Measurements from ENCODE around the gene RAP2A.

- no peak for TF ChIP-seq CTCF (conservative IDR thresholded peaks at IDR 0.05 in 1 of 2, IDR thresholded peaks at IDR 0.05 in 1 of 2; ENCODE audit: low read depth in 1 of 2, low read length in 2 of 2)
- TF ChIP-seq EZH2 (IDR thresholded peaks at IDR 0.05; ENCODE audit: low read length, missing control alignments) = no peak
These were observed 6.7 kb downstream of the RAP2A start for GRCh38 chr13:97440598-97441170.
